NCI-H82 (cell line): Measurements from ENCODE around the gene MYH14.
A peak's percentile ranks its signal among the peaks of the same experiment; 100 is the strongest.
"Not testable (repeated sequence)": the region's sequence is repeated elsewhere in the genome, so short reads cannot be mapped to it uniquely, and the experiment has no call there.

Experiments used
- DNase-seq: peaks from one replicate; lab custom pipeline; 2025; lab: John Stamatoyannopoulos, UW

Gene MYH14

GRCh38 chr19:50226536-50226935 is 23.1 kb downstream of the MYH14 start:
- DNase-seq: no peak

GRCh38 chr19:50228153-50228552 is 24.7 kb downstream of the MYH14 start:
- DNase-seq: not testable (repeated sequence)

DNA sequence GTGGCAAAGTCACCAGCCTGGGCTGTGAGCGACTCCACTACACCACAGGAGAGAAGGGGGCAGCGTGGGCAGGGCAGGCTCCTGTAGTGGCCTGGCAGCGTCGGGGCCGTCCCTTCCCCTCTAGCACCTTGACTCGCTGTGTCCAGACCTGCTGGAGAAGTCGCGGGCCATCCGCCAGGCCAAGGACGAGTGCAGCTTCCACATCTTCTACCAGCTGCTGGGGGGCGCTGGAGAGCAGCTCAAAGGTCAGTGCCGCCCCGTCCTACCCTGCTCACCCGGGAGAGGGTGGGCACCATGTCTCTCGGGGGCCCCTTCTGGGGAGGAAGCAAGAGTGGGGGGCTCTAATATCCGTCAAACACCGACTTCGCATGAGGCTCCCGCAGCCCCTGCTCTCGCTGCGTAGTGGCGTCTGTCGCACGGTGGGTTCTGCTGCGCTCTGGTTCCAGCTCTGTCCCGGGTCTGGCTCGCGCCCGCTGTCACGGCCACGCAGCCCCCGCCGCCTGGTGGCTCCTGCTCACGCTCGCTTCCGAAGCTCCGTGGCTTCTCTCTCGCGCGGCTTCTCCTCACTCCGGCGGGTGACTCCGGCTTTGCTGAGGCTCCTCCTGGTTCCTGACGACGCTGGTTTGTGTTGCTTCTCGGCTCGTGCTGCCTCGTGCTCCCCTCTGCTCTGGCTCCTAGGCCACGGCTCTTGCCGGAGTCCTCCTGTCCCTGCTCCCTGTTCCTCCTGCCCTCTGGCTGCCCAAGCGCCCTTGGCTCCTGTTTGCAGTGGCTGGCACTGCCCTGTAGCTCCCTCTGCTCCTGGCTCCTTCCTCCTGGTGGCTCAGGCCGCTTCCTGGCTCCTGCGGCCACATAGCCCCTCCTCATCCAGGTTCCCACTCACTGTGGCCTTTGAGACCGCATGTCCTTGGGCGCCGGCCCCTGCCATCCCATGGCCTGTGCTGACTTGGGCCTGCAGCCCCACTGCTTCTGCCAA is 27.2 kb downstream of the MYH14 start:
- no peak for DNase-seq

- DNase-seq: not testable (repeated sequence)
Observed at GRCh38 chr19:50231417-50231816, 28.0 kb downstream of the MYH14 start.

GRCh38 chr19:50231821-50232220 is 28.4 kb downstream of the MYH14 start:
- DNase-seq: no peak

GRCh38 chr19:50232600-50232999 is 29.2 kb downstream of the MYH14 start:
- DNase-seq: no peak

- no peak for DNase-seq
Observed at GRCh38 chr19:50233308-50233910, 30.0 kb downstream of the MYH14 start.

GRCh38 chr19:50237493-50237892 is 34.1 kb downstream of the MYH14 start:
- not testable (repeated sequence) for DNase-seq

DNA sequence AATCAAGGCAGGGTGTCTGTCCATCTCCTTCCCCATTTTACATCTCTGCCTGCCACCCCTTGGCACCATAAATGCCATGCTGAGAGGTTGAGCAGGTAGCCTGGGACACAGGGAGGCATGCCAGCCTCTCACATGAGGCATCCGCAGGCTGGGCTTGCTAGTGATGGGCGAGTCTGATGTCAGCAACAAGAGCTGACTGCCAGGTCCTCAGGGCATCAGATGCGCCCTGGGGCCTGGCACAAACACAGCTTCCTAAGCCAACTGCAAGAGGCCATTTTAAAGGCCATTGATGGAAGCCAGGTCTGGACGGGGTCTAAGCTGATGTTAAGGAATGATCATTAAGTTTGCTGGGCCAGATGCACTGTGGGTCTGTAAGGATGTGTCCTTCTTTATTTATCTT is 34.6 kb downstream of the MYH14 start:
- DNase-seq: no peak

GRCh38 chr19:50239921-50240590 is 36.6 kb downstream of the MYH14 start:
- peak; percentile 42 for DNase-seq

- DNase-seq: no peak
Observed at GRCh38 chr19:50242581-50242980, 39.2 kb downstream of the MYH14 start.

DNA sequence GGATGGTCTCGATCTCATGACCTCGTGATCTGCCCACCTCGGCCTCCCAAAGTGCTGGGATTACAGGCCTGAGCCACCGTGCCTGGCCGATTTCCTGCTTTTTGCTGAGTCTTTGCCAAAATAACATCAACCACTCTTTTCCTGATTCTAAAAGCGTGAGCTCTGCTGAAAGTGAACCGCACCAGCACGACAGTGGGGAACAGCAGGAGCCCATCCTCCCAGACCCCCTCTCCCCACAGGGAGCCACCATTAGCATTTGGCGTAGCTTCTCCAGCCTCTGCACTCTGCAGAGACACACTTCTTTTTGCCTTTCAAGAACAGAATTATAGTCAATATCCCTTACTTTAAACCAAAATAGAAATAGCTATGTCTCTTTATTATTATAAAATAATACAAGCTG is 41.3 kb downstream of the MYH14 start:
- no peak for DNase-seq

- DNase-seq: no peak
Observed at GRCh38 chr19:50248413-50248812, 45.0 kb downstream of the MYH14 start.

GRCh38 chr19:50248826-50249225 is 45.4 kb downstream of the MYH14 start:
- no peak for DNase-seq

DNA sequence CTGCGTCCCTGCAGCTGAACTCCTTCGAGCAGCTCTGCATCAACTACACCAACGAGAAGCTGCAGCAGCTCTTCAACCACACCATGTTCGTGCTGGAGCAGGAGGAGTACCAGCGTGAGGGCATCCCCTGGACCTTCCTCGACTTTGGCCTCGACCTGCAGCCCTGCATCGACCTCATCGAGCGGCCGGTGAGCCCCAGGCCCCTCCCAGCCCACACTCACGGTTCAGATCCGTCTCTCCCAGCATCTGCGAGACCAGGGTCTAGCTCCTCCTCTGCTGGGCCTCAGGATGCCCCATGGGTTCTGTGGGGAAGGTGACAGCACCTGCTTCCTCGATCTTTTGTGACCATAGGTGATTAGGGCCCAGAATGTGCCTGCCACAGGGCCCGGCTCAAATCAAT is 46.2 kb downstream of the MYH14 start:
- DNase-seq: no peak

DNA sequence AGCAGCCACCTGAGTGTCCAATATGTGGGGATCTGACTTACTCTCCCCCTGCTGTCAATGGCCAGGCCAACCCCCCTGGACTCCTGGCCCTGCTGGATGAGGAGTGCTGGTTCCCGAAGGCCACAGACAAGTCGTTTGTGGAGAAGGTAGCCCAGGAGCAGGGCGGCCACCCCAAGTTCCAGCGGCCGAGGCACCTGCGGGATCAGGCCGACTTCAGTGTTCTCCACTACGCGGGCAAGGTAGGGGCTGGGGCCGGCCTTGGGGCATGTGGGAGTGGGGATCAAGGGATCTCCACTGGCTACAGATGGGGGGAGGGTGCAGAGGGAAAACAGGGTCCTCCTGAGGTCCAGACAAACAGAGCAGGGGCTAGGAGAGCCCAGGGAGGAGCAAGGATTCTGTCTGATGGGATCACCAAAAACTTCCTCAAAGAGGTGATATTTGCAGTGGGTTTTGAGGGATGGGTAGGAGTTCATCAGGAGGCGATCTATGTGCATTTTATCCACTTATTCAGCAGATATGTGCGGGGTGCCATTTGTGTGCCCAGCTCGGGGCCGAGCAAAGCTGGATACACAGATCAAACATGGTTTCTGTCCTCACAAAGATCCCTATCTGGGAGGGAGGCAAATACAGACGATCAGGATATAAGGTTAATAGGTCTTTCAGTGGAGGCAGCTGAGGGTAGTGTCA is 47.2 kb downstream of the MYH14 start:
- no peak for DNase-seq

- DNase-seq: peak; percentile 30
Observed at GRCh38 chr19:50252111-50252886, 48.9 kb downstream of the MYH14 start.

DNA sequence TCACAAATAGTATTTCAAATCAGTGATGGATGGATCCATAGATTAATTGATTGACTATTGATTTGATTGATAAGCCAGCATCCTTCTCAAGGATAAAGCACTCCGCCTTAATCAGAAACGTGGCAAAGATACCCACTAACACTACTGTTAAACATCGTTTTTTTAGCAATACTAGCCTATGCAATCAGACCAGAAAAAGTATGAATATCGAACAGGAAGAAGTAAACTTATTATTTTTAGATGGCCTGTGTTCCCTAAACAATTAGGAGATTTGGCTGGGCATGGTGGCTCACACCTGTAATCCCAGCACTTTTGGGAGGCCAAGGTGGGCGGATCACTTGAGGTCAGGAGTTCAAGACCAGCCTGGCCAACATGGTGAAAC is 49.5 kb downstream of the MYH14 start:
- no peak for DNase-seq

GRCh38 chr19:50255115-50255514 is 51.7 kb downstream of the MYH14 start:
- no peak for DNase-seq

GRCh38 chr19:50257141-50257540 is 53.7 kb downstream of the MYH14 start:
- DNase-seq: no peak

- DNase-seq: no peak
Observed at GRCh38 chr19:50258918-50259372, 55.5 kb downstream of the MYH14 start.
